ENCODE measurements around the gene GRK5. TPM values are rescaled to one million over a fixed set of nuclear protein-coding genes. Genes with fewer than 3 reads are reported as not detected.
"Not testable (repeated sequence)": the region's sequence is repeated elsewhere in the genome, so short reads cannot be mapped to it uniquely, and the experiment has no call there.

GRK5 gene
- total and polyA plus RNA-seq, 12 donors: 9.3 to 96.4 (median 21.5) TPM

DNA sequence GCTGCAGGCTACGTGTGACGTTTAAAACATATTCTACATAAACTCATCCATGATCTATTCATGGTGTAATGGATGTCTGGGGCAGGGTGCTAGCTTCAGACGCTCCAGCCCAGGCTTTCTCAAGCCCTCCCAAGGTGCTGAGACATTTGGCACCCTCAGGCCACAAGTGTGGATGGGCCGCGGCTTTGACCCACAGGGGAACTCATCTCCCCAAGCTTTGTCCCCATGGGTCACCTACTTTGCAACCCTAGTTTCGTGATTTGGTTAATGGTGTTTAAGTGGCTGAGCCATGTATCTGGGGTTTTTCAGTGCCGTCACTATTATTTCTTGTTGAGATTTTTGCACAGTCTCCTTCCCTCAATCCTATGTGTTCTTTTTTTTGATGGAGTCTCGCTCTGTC lies 66.0 kb downstream of the GRK5 start:
- H3K27me3 ChIP-seq: no peaks in the 10 kb centered on the region
- H3K36me3 ChIP-seq (replicated peaks in 1 of 2): no peaks in the 10 kb centered on the region
- H3K27ac ChIP-seq: peak overlapping the region in 1 of 5 donors; percentile 60
- DNase-seq: no peak
- no peak overlapping the region for H3K4me3 ChIP-seq
- H3K4me1 ChIP-seq (replicated peaks in 1 of 2): peaks cover 19 to 33% of the 10 kb centered on the region in 2 donors
- H3K9me3 ChIP-seq (replicated peaks in 1 of 3): no peaks in the 10 kb centered on the region
- intact Hi-C loops (cut with DNase I): loop anchor here in 1 of 2 donors (5.0 kb wide), 1 partner anchor 66 kb away; the partner anchor contains the start of gene GRK5
- TF ChIP-seq, protein P1, sequence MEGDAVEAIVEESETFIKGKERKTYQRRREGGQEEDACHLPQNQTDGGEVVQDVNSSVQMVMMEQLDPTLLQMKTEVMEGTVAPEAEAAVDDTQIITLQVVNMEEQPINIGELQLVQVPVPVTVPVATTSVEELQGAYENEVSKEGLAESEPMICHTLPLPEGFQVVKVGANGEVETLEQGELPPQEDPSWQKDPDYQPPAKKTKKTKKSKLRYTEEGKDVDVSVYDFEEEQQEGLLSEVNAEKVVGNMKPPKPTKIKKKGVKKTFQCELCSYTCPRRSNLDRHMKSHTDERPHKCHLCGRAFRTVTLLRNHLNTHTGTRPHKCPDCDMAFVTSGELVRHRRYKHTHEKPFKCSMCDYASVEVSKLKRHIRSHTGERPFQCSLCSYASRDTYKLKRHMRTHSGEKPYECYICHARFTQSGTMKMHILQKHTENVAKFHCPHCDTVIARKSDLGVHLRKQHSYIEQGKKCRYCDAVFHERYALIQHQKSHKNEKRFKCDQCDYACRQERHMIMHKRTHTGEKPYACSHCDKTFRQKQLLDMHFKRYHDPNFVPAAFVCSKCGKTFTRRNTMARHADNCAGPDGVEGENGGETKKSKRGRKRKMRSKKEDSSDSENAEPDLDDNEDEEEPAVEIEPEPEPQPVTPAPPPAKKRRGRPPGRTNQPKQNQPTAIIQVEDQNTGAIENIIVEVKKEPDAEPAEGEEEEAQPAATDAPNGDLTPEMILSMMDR (IDR thresholded peaks at IDR 0.05): no peak
- TF ChIP-seq POLR2A (IDR thresholded peaks at IDR 0.05): no peak
- WGBS, 4 donors: 94 to 100% (median 97%) methylated on average over 8 of the region's 8 CpGs

DNA sequence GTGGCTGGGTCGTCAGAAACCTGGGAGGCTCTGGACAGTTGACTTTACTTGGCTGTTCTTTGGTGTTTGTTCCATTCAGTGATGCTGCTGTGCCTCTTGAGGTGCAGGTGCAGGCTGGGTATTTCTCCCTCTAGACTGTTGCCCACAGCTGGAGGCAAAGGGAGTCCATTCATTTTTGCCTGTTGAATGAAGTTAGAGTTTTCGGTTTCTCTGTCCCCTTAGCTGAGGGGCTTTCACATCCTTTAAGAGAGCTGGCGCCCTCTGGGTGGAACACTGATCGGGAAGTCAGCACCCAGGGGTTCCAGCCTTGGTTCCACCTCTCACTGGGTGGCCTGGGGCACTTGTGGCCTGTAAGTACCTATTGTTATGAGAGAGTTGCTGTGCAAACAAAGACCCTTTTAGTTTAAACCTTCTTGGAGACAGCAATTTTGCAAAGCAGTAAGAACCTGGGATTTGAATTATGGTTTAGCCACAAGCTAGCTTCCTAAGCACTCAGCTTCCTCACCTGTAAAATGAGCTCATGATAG lies 67.2 kb downstream of the GRK5 start:
- no peak for DNase-seq
- intact Hi-C loops (cut with DNase I): loop anchor here in 1 of 2 donors (5.0 kb wide), 1 partner anchor 67 kb away; the partner anchor contains the start of gene GRK5
- Histone ChIP-seq H3K9me3 (replicated peaks in 1 of 3) (no peaks in the 10 kb centered on the region), H3K4me1 (replicated peaks in 1 of 2) (peaks cover 19 to 29% of the 10 kb centered on the region in 2 donors), H3K36me3 (replicated peaks in 1 of 2) (no peaks in the 10 kb centered on the region), H3K27me3 (no peaks in the 10 kb centered on the region), H3K4me3 (no peak overlapping the region), H3K27ac (peak overlapping the region in 1 of 5 donors; percentile 46)
- TF ChIP-seq POLR2A (IDR thresholded peaks at IDR 0.05): no peak
- TF ChIP-seq, protein P1 (IDR thresholded peaks at IDR 0.05): no peak
- WGBS, 4 donors: 93 to 100% (median 97%) methylated on average over 3 to 4 of the region's 4 CpGs

- H3K27ac ChIP-seq: peak overlapping the region in 2 of 5 donors; percentile 27 to 46
- no peak for DNase-seq
- intact Hi-C loops (cut with DNase I): no loop called here
- no peak overlapping the region for H3K4me3 ChIP-seq
- 76 to 92% (median 85%) methylated on average over 4 to 5 of the region's 5 CpGs for WGBS, 4 donors
- no peaks in the 10 kb centered on the region for H3K9me3 ChIP-seq (replicated peaks in 1 of 3)
- TF ChIP-seq POLR2A (IDR thresholded peaks at IDR 0.05): no peak
- no peaks in the 10 kb centered on the region for H3K27me3 ChIP-seq
- H3K36me3 ChIP-seq (replicated peaks in 1 of 2): no peaks in the 10 kb centered on the region
- H3K4me1 ChIP-seq (replicated peaks in 1 of 2): peaks cover 19 to 29% of the 10 kb centered on the region in 2 donors
These were observed 67.7 kb downstream of the GRK5 start for GRCh38 chr10:119275085-119275484.

DNA sequence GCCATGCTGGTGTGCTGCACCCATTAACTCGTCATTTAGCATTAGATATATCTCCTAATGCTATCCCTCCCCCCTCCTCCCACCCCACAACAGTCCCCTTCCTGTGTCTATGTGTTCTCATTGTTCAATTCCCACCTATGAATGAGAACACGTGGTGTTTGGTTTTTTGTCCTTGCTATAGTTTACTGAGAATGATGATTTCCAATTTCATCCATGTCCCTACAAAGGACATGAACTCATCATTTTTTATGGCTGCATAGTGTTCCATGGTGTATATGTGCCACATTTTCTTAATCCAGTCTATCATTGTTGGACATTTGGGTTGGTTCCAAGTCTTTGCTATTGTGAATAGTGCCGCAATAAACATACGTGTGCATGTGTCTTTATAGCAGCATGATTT lies 68.8 kb downstream of the GRK5 start:
- DNase-seq; intact Hi-C loops (cut with DNase I); H3K27me3 ChIP-seq; H3K9me3 ChIP-seq (replicated peaks in 1 of 3); H3K4me3 ChIP-seq; H3K36me3 ChIP-seq (replicated peaks in 1 of 2); H3K27ac ChIP-seq: not testable (repeated sequence)
- H3K4me1 ChIP-seq (replicated peaks in 1 of 2): peaks cover 12 to 29% of the 10 kb centered on the region in 2 donors
- WGBS, 4 donors: 61 to 91% (median 79%) methylated on average over 1 to 3 of the region's 4 CpGs

DNA sequence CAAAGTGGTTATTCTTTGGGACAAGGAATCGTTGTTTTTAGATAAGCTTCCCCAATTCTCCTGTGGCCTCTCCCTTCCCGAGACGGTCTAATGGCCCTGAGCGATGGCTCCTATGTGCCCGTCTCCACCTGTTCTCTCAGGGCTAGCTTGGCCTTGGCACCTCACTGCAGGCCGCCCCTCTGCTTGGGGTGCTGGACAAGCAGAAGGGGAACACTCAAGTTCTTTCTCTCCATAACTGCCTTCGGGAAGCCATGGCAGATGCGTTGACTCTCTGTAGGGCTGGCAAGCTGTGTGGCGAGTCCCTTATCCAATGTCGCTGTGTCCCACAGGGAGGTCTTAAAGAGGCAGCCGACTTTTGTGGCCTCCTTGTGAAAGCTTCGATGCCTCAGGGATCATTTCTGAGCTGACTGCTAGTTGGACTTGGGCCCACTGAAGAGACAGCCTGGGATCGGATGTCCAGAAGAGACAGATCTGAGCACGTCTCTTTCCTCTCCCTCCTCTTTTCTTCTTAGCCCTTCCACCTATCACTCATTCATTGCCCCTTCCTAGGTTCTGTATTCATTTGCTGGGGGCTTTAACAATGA lies 70.8 kb downstream of the GRK5 start:
- H3K9me3 ChIP-seq (replicated peaks in 1 of 3): no peaks in the 10 kb centered on the region
- H3K4me3 ChIP-seq: no peak overlapping the region
- H3K4me1 ChIP-seq (replicated peaks in 1 of 2): peaks cover 14 to 39% of the 10 kb centered on the region in 2 donors
- no peaks in the 10 kb centered on the region for H3K36me3 ChIP-seq (replicated peaks in 1 of 2)
- no peaks in the 10 kb centered on the region for H3K27me3 ChIP-seq
- no peak overlapping the region for H3K27ac ChIP-seq
- 77 to 86% (median 80%) methylated on average over 11 to 14 of the region's 14 CpGs for WGBS, 4 donors
- intact Hi-C loops (cut with DNase I): no loop called here
- TF ChIP-seq, protein P1 (IDR thresholded peaks at IDR 0.05): no peak
- TF ChIP-seq POLR2A (IDR thresholded peaks at IDR 0.05): no peak
- no peak for DNase-seq
